ENCODE results near the gene ERO1A.
"Not testable (repeated sequence)": the region's sequence is repeated elsewhere in the genome, so short reads cannot be mapped to it uniquely, and the experiment has no call there.

The ERO1A gene

DNA sequence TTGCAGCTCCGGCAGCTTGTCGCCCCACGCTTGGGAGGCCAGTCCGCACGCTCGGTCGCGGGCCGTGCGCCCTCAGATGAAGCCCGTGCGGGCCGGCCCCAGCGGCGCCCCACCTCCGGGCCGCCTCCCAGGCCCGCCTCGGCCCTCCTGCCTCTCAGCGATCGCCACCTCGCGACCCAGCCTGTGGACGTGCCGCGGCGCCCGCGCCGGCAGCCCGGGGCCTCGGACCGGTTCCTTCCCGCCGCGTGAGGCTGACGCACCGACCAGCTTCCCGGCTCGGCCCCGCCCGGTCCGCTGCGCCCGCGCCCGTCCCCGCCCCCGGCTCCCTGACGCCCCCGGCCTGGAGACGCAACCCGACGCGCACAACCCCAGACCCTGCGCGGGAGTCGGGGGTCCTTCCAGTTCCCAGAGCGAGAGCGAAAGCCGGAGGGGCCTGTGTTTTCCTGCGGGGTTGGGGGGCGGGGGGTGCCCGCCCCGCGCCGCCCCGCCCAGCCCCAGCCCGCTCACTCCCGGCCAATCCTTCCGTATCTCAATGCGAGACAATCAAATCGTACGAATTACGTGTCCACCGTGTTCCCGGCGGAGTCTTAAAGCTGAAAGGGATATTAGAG lies at the start of gene ERO1A:
Gene ERO1A (minus strand): TSS at position 78 of the 611 bp plus-strand sequence. CDS start 77 bp downstream, at position 1.
- peak; percentile 69 for DNase-seq

GRCh38 chr14:52741865-52742264 lies 46.5 kb upstream of the ERO1A start:
- DNase-seq: no peak

DNA sequence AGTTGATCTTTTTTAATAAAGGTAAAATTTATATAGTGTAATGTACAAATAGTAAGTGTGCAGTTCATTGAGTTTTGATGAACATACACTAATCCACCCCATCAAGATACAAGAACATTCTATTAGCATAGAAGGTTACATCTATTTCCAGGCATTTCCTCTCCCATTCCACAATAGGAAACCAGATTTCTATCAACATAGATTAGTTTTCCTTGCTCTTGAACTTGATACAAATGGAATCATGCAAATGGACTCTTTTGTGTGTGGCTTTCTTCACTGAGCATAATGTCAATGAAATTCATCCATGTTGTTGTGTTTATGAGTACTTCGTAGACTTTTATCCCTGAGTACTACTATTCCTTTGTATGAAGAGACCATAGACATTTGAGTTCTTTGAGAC lies 45.4 kb upstream of the ERO1A start:
- no peak for DNase-seq

DNA sequence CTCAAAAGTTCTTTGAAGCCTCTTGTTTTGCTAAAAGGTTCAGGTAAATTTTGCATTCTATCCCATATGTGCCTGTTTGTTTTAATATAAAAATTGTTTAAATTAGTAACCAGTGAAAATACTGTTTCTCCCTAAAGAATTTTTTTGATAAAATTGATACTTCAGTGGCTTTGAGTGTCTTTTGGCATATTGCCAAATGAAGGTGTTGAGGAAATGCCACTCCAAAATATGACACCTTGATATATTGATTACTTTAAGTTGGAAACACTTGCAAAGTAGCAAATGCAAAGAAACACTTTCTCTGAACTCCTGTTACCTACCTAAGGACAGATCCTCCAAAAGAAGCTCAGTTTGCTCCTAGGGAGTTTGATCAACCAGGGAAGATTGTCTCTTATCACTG lies 43.1 kb upstream of the ERO1A start:
- no peak for DNase-seq

GRCh38 chr14:52735921-52736489 lies 40.6 kb upstream of the ERO1A start:
- DNase-seq: no peak

DNA sequence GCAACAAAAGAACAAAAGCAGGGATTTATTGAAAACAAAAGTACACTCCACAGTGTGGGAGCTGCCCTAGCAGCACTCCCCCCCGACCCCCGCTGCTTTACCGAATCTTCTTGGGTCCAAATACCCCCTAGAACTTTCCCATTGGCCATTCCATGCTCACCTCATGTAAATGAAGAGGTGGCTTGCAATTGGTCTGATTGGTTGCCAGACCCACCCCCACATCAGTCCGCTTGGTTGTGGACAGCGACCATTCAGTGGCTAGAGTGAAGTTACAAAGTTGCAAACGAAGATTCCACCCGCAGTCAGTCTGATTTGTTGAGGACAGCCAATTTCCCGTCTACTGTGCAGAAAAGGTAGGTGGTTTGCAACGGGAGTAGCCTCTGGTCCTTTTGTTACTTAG lies 38.5 kb upstream of the ERO1A start:
- no peak for DNase-seq

DNA sequence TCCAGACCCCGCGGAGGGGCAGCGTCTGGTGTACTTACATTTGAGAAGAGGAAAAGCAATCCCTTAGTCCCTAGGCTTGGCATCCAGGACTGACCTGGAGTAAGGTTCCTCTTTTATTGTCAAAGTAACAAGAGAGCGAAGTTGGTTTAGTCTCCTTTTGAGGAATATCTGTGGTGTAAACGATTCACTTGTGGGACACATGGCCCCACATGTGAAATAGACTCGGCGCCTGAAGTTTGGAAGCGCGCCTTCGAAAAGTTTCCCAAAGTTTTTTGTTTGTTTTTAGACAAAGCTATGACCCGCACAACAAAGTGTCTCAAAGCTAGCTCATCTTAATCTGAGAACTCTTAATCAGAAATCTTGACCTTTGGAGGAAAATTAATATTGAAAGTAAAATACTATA lies 35.4 kb upstream of the ERO1A start:
- DNase-seq: no peak

- peak; percentile 97 for DNase-seq
Measured at GRCh38 chr14:52729925-52730708, 34.8 kb upstream of the ERO1A start, which contains the start of gene STYX. STYX (plus strand) TSS chr14:52730166; CDS start chr14:52730475, 309 bp downstream.

GRCh38 chr14:52729585-52729924 lies 34.2 kb upstream of the ERO1A start:
- no peak for DNase-seq

GRCh38 chr14:52729035-52729434 lies 33.7 kb upstream of the ERO1A start:
- not testable (repeated sequence) for DNase-seq

DNA sequence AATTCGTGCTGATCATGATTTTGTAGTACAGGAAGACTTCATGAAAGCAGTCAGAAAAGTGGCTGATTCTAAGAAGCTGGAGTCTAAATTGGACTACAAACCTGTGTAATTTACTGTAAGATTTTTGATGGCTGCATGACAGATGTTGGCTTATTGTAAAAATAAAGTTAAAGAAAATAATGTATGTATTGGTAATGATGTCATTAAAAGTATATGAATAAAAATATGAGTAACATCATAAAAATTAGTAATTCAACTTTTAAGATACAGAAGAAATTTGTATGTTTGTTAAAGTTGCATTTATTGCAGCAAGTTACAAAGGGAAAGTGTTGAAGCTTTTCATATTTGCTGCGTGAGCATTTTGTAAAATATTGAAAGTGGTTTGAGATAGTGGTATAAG lies 32.2 kb upstream of the ERO1A start:
- DNase-seq: not testable (repeated sequence)

DNA sequence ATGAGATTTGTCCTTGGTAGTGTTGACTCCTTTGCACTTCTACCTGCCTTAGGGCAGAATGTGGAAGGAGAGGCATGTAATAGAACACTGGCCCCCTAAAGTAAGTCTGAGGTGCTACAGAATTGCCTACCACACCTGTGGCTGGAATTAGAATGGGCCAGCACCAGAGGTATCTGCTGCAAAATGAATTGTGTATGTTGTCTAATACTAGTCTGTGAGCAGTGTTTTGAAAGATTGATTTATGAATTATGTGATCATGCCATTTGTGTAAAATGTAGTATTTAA lies 28.9 kb upstream of the ERO1A start:
- DNase-seq: no peak

- DNase-seq: no peak
Measured at GRCh38 chr14:52723514-52724359, 28.4 kb upstream of the ERO1A start.

GRCh38 chr14:52716155-52716554 lies 20.8 kb upstream of the ERO1A start:
- no peak for DNase-seq

DNA sequence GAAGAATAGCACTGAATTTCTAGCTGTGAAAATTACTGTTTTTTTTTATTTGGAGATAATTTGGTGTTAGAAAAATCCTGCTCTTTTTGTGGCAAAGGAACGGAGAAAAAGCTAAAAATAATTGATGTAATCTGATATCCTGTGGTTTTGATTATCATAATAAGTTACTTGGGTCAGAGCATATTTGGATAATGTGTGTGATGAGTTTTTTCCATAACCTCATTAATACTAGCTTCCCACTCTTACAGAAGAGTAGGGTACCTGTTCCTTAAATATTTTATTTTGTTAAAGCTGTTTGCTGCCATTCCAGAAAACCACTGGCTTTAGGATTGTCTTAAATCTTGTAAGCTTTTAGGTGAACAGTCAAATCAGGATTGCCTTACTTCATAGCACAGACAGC lies 16.3 kb upstream of the ERO1A start:
- DNase-seq: no peak

DNA sequence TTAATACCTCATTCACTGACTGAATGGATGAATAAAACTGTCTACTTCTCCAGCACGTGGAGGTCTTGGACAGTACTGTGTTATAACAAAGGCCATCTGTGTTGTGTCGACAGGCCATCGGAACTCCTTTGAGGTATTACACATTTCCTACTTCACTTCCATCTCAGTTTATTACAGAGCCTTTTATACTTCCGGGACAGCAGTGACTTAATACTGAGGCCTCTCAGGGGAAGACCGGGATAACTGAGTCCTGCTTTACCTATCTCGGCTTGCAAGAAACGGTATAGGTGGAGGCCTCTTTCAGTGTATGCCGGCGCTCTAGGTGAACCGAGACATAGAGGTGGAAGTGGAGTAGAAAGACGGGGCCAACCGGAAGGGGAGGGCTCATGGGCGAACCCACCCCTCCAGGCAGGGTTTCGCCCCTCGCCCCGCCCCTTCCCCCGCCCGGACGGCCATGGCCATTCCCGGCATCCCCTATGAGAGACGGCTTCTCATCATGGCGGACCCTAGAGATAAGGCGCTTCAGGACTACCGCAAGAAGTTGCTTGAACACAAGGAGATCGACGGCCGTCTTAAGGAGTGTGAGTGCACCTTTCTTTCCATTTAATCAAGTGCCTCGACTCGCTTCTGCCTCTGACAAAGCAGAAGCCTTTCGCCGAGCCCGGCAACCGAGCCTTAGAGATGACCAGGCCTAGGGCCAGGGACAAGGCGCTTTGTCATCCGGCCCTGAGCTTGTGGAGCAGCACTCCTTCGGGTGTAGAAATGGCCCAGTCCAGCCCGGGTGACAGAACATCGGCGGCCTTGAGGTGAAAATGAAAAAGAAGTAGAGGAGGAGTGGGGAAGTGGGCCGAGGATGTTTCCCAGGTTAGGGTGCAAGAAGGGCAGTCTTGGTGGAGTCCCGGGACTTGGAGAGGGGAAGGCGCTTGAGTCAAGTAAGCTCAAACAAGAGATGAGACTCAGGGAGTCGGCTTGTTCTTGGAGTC lies 11.7 kb upstream of the ERO1A start, which contains the start of gene PSMC6:
Gene PSMC6 (plus strand): TSS at position 477 of the 983 bp plus-strand sequence. CDS start 20 bp downstream, at position 497.
- peak; percentile 86 for DNase-seq

- DNase-seq: no peak
Measured at GRCh38 chr14:52706286-52706685, 10.9 kb upstream of the ERO1A start.

GRCh38 chr14:52703664-52704063 lies 8.3 kb upstream of the ERO1A start:
- DNase-seq: no peak

DNA sequence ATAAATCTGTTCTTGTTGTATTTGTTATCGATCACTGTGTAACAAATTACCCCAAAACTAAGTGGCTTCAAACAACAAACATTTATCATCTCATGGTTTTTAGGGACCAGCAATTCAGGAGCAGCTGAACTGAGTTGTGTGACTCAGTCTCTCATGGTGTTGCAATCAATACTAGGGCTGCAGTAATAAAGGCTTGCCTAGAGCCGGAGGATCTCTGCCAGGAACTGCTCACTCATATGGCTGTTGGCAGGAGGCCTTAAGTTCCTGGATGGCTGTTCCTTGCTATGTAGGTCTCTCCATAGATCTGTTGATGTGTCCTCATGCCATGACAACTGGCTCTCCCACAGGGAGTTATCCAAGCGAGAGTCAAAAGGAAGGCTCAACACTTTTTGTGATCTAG lies 7.9 kb upstream of the ERO1A start:
- no peak for DNase-seq

DNA sequence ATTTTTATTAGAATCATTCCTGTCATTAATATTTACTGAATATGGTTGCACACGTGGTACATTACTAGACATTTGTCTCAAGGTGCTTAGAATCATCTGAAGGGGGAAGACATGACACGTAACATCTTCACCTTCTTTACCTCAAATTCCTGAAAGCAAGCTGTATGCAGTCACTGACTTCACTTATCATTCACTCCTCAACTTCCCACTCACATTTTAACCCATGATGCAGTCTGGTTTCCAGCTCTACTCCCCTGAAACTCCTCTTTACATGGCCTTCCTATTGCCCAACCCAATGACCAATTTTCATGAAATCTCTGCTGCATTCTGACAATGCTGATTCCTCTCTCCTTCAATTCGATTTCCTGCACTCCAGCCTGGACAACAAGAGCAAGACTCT lies 5.9 kb upstream of the ERO1A start:
- DNase-seq: no peak

GRCh38 chr14:52700701-52701172 lies 5.4 kb upstream of the ERO1A start:
- DNase-seq: peak; percentile 65
